ENCODE data around the gene NKX2-3.

DNA sequence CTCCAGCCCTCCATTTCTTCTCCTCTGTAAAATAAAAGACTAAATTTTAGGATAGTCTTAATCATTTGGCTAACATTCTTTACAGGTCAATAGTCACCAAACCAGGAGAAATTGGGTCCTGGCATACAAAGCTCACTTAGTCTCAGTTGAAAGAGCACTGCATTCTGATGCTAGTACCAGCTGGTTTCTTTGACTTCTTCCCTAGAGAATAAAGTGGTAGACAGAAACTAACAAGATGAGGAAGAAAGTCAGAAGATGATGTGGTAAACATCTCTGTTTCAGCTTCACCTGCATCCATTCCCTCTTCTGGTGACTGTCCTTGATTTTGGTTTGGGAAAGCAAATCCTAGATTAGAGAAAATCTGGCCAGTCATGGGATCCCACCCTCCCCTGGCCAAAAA, 37.2 kb downstream of the NKX2-3 start:
- TF ChIP-seq CTCF (IDR thresholded peaks at IDR 0.05) (no peak), EZH2phosphoT487 (IDR thresholded peaks at IDR 0.05) (no peak), EZH2 (IDR thresholded peaks at IDR 0.05) (no peak)
